ENCODE data around the gene CDKN2B-AS1. TPM values are rescaled to one million over a fixed set of nuclear protein-coding genes. Genes with fewer than 3 reads are reported as not detected.
A peak's percentile ranks its signal among the peaks of the same experiment; 100 is the strongest.

CDKN2B-AS1 gene
- total and polyA plus RNA-seq, 11 donors, result 0.38 to 0.80 (median 0.54) TPM; not detected in 6

- Histone ChIP-seq H3K27ac (no peak overlapping the region), H3K4me1 (peaks cover 0 to 10% (median 0%) of the 10 kb centered on the region in 12 donors), H3K36me3 (no peaks in the 10 kb centered on the region), H3K4me3 (no peak overlapping the region), H3K9me3 (no peaks in the 10 kb centered on the region), H3K27me3 (no peaks in the 10 kb centered on the region)
- TF ChIP-seq POLR2A (IDR thresholded peaks at IDR 0.05) (no peak), CTCF (IDR thresholded peaks at IDR 0.05) (peak; percentile 23 to 66 (median 51))
- ATAC-seq (no peak), DNase-seq (no peak)
- intact Hi-C loops (cut with DNase I), result loop anchor here in 8 of 10 donors (2.0 to 10.0 kb wide), 5 partner anchors 197 to 226 kb away; no protein-coding TSS in a partner anchor
- 20 to 28% (median 24%) methylated on average over 2 of the region's 2 CpGs for WGBS, 4 donors
These were observed 43.5 kb downstream of the CDKN2B-AS1 start for GRCh38 chr9:22037954-22038690.

GRCh38 chr9:22039258-22039657, 44.7 kb downstream of the CDKN2B-AS1 start:
- DNase-seq, result no peak
- H3K27me3 ChIP-seq, result no peaks in the 10 kb centered on the region
- WGBS, 4 donors, result 83 to 87% (median 85%) methylated on average over 3 of the region's 3 CpGs
- intact Hi-C loops (cut with DNase I), result loop anchor here in 6 of 10 donors (2.0 to 10.0 kb wide), 5 partner anchors 196 to 227 kb away; no protein-coding TSS in a partner anchor
- peaks cover 0 to 10% (median 0%) of the 10 kb centered on the region in 12 donors for H3K4me1 ChIP-seq
- H3K9me3 ChIP-seq, result no peaks in the 10 kb centered on the region
- no peak overlapping the region for H3K4me3 ChIP-seq
- H3K27ac ChIP-seq, result no peak overlapping the region
- H3K36me3 ChIP-seq, result no peaks in the 10 kb centered on the region
- no peak for TF ChIP-seq POLR2A (IDR thresholded peaks at IDR 0.05)
- no peak for ATAC-seq

DNA sequence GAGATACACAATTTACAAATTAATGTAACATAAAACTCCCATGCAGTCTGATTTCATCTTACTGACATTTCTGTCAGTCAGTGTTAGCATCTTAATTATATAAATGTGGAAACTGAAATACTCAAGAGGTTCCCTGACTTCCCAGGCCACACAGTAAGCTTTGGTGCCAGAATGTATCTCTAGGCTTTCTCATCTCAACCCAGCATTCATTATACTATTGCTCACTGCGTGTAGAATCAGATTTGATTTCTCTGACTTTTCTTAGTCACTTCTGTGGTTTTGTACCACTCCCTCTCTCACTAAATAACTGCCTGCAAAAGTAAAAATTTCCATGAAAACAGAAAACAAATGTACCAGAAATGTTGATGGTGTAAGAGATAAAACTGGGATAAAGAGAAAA, 46.2 kb downstream of the CDKN2B-AS1 start:
- DNase-seq (no peak), ATAC-seq (no peak)
- Histone ChIP-seq H3K27me3 (no peaks in the 10 kb centered on the region), H3K4me3 (no peak overlapping the region), H3K36me3 (no peaks in the 10 kb centered on the region), H3K9me3 (no peaks in the 10 kb centered on the region), H3K4me1 (peaks cover 0 to 10% (median 0%) of the 10 kb centered on the region in 12 donors), H3K27ac (no peak overlapping the region)
- intact Hi-C loops (cut with DNase I), result loop anchor here in 2 of 10 donors (10.0 kb wide), 2 partner anchors 194 to 226 kb away; no protein-coding TSS in a partner anchor
- TF ChIP-seq POLR2A (IDR thresholded peaks at IDR 0.05) (no peak), CTCF (IDR thresholded peaks at IDR 0.05) (no peak)
- 57 to 85% (median 68%) methylated on average over 1 of the region's 1 CpG for WGBS, 4 donors

- Histone ChIP-seq H3K4me1 (peaks cover 0 to 10% (median 0%) of the 10 kb centered on the region in 12 donors), H3K27me3 (no peaks in the 10 kb centered on the region), H3K36me3 (no peaks in the 10 kb centered on the region), H3K4me3 (no peak overlapping the region), H3K9me3 (no peaks in the 10 kb centered on the region), H3K27ac (no peak overlapping the region)
- WGBS, 4 donors, result 94 to 95% (median 95%) methylated on average over 1 of the region's 1 CpG
- intact Hi-C loops (cut with DNase I), result loop anchor here in 2 of 10 donors (10.0 kb wide), 2 partner anchors 193 to 227 kb away; no protein-coding TSS in a partner anchor
- no peak for DNase-seq
- ATAC-seq, result no peak
- TF ChIP-seq CTCF (IDR thresholded peaks at IDR 0.05), result no peak
These were observed 46.8 kb downstream of the CDKN2B-AS1 start for GRCh38 chr9:22041344-22041743.
